Stomach (tissue), 9 donors: ENCODE results near the gene SNX2. TPM values are rescaled to one million over a fixed set of nuclear protein-coding genes. Genes with fewer than 3 reads are reported as not detected.

Experiments used
- DNase-seq, 2 donors: peaks; one replicate each; pipeline versions ENCODE4 v3.0.0 to v3.0.0-alpha.2; 2013 to 2019
- H3K27ac ChIP-seq, 5 donors: fragments of 200-600 bp in 4 of 5; sonication (generic) in 4 of 5; one replicate each; pipeline ENCODE4 v1.5.1; 2013 to 2019; ENCODE audit warnings: mild to moderate bottlenecking in 1 of 5, moderate library complexity in 1 of 5
- H3K27me3 ChIP-seq, 3 donors: fragments of 200-600 bp; sonication (generic); one replicate each; pipeline ENCODE4 v1.5.1; 2017 to 2019; ENCODE audit warnings: mixed run types in 1 of 3
- H3K36me3 ChIP-seq, 4 donors: fragments of 200-600 bp; sonication (generic); 1 replicate in 3 of 4; 2 replicates in 1 of 4; pipeline ENCODE4 v1.5.1; 2016 to 2019
- H3K4me1 ChIP-seq, 4 donors: fragments of 200-600 bp; sonication (generic); one replicate each; pipeline ENCODE4 v1.5.1; 2016 to 2019
- H3K4me3 ChIP-seq, 4 donors: fragments of 200-600 bp; sonication (generic) in 3 of 4; one replicate each; pipeline ENCODE4 v1.5.1; 2016 to 2019; ENCODE audit warnings: mild to moderate bottlenecking in 1 of 4
- H3K9me3 ChIP-seq, 4 donors: fragments of 200-600 bp; sonication (generic); one replicate each; pipeline ENCODE4 v1.5.1; 2016 to 2019
- CTCF ChIP-seq, 7 experiments: fragments of 450-650 bp in 4 of 7; fragments of 200-600 bp in 3 of 7; sonication (generic) in 3 of 7; IDR thresholded peaks; one replicate each; pipeline ENCODE4 v1.5.1; 2016 to 2019; ENCODE audit warnings: antibody characterized with exemption in 7 of 7, control low read depth in 2 of 7, mild to moderate bottlenecking in 1 of 7
- EP300 ChIP-seq: sonication (generic); formaldehyde crosslinking; IDR thresholded peaks from one replicate; pipeline ENCODE4 v1.6.1; 2017; ENCODE audit warnings: antibody characterized with exemption
- POLR2A ChIP-seq, 4 donors: fragments of 450-650 bp; IDR thresholded peaks; one replicate each; pipeline ENCODE4 v1.6.1; 2016; ENCODE audit warnings: antibody characterized with exemption in 4 of 4, control low read depth in 2 of 4, mild to moderate bottlenecking in 1 of 4, moderate library complexity in 1 of 4
- POLR2AphosphoS5 ChIP-seq, 3 donors: sonication (generic); formaldehyde crosslinking; IDR thresholded peaks; one replicate each; pipeline ENCODE4 v1.6.1; 2016; ENCODE audit warnings: antibody characterized with exemption in 3 of 3
- WGBS, 5 donors: extraction: QIAGEN DNeasy Blood & Tissue Kit in 3 of 5; methylation state at CpG; one replicate each; pipeline versions ENCODE4 v1.1.5 to v1.1.7; 2013 to 2018; 5-methylcytosine and 5-hydroxymethylcytosine counted together
- intact Hi-C: fragments of 100-400 bp; cut with DNase I; formaldehyde crosslinking; loops from one replicate; pipeline ENCODE4 v1.15.1; 2023; ENCODE audit warnings: low total_unique reads
- polyA plus RNA-seq, 3 donors: library from polyadenylated mRNA; stranded (reverse); fragments of 200-250 nt; gene quantifications; one replicate each; pipeline ENCODE4 v1.2.3, GENCODE V29; 2013
- total RNA-seq, 5 donors: library from RNA; depleted of rRNA; stranded (reverse); fragments of >200 nt; gene quantifications; one replicate each; pipeline versions ENCODE4 v1.1.0 to v1.2.3, GENCODE V29; 2014 to 2016
- donor health status: healthy with polysubstance abuse.
- donor health status: Bipolar disorder and iron deficiency.
- donor health status: healthy.

Gene SNX2
- total and polyA plus RNA-seq, 8 donors = 22.8 to 504 (median 52.8) TPM

- intact Hi-C loops = no loop called here
- 80 to 94% (median 87%) methylated on average over 1 of the region's 1 CpG for WGBS, 5 donors
- H3K36me3 ChIP-seq = peaks cover 0 to 6% (median 2%) of the 10 kb centered on the region in 4 donors
- H3K27ac ChIP-seq = no peak overlapping the region
- no peak for TF ChIP-seq CTCF (IDR thresholded peaks at IDR 0.05)
- TF ChIP-seq POLR2A (IDR thresholded peaks at IDR 0.05) = no peak
- no peak for TF ChIP-seq POLR2AphosphoS5 (IDR thresholded peaks at IDR 0.05)
- no peak for TF ChIP-seq EP300
- no peak overlapping the region for H3K4me3 ChIP-seq
- no peaks in the 10 kb centered on the region for H3K9me3 ChIP-seq
- no peaks in the 10 kb centered on the region for H3K4me1 ChIP-seq
- H3K27me3 ChIP-seq = no peaks in the 10 kb centered on the region
- no peak for DNase-seq
Measured at GRCh38 chr5:122835681-122836080, 60.8 kb downstream of the SNX2 start.

DNA sequence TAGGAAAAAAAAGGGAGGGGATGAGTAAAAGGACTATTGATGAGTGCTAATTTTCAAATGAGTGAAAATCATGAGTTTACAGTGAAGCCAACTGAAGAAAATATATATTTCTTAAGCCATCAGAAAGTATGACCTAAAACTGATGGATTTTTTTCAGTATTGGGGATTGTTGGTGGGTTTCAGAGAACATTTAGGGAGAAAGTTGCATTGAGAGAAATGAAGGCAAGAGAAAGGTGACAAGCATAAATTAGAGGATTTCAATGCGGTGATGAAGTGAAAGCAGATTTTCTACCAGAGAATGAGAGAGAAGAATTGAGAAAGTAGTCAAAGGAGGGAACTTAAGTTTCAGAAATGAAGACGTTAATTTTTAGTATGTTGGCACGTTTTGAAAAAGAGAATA is 62.1 kb downstream of the SNX2 start:
- no peak overlapping the region for H3K27ac ChIP-seq
- no peaks in the 10 kb centered on the region for H3K4me1 ChIP-seq
- H3K36me3 ChIP-seq = no peaks in the 10 kb centered on the region
- no peaks in the 10 kb centered on the region for H3K9me3 ChIP-seq
- intact Hi-C loops = no loop called here
- no peak for DNase-seq
- TF ChIP-seq POLR2AphosphoS5 (IDR thresholded peaks at IDR 0.05) (no peak), POLR2A (IDR thresholded peaks at IDR 0.05) (no peak), EP300 (no peak), CTCF (IDR thresholded peaks at IDR 0.05) (no peak)
- 81 to 93% (median 86%) methylated on average over 3 of the region's 3 CpGs for WGBS, 5 donors
- no peaks in the 10 kb centered on the region for H3K27me3 ChIP-seq
- no peak overlapping the region for H3K4me3 ChIP-seq

- 89 to 94% (median 89%) methylated on average over 4 of the region's 4 CpGs for WGBS, 5 donors
- no peak for TF ChIP-seq POLR2AphosphoS5 (IDR thresholded peaks at IDR 0.05)
- TF ChIP-seq CTCF (IDR thresholded peaks at IDR 0.05) = no peak
- TF ChIP-seq POLR2A (IDR thresholded peaks at IDR 0.05) = no peak
- TF ChIP-seq EP300 = no peak
- Histone ChIP-seq H3K4me3 (no peak overlapping the region), H3K9me3 (no peaks in the 10 kb centered on the region), H3K27me3 (no peaks in the 10 kb centered on the region), H3K36me3 (no peaks in the 10 kb centered on the region), H3K4me1 (peaks cover 5 to 13% (median 12%) of the 10 kb centered on the region in 4 donors), H3K27ac (no peak overlapping the region)
- DNase-seq = no peak
- intact Hi-C loops = loop anchor here (10.0 kb wide), 1 partner anchor 65 kb away; the partner anchor contains the start of gene SNX2
Measured at GRCh38 chr5:122839731-122840130, 64.9 kb downstream of the SNX2 start.

GRCh38 chr5:122842016-122842580 is 67.2 kb downstream of the SNX2 start:
- WGBS, 5 donors = 83 to 90% (median 87%) methylated on average over 6 of the region's 6 CpGs
- DNase-seq = no peak
- Histone ChIP-seq H3K27me3 (no peaks in the 10 kb centered on the region), H3K27ac (no peak overlapping the region), H3K4me1 (peaks cover 13 to 29% (median 20%) of the 10 kb centered on the region in 4 donors), H3K36me3 (no peaks in the 10 kb centered on the region), H3K9me3 (no peaks in the 10 kb centered on the region), H3K4me3 (no peak overlapping the region)
- no peak for TF ChIP-seq CTCF (IDR thresholded peaks at IDR 0.05)
- no peak for TF ChIP-seq POLR2A (IDR thresholded peaks at IDR 0.05)
- TF ChIP-seq EP300 = no peak
- TF ChIP-seq POLR2AphosphoS5 (IDR thresholded peaks at IDR 0.05) = no peak
- intact Hi-C loops = loop anchor here (10.0 kb wide), 1 partner anchor 67 kb away; the partner anchor contains the start of gene SNX2
